Suppressor macrophage treated with lipopolysaccharide for 4 hours (primary cell): Measurements from ENCODE around the gene CEND1.
"Not testable (repeated sequence)": the region's sequence is repeated elsewhere in the genome, so short reads cannot be mapped to it uniquely, and the experiment has no call there.

ENCODE experiments used
- DNase-seq: peaks from one replicate; pipeline ENCODE4 v3.0.0-alpha.2; 2020

Gene CEND1

GRCh38 chr11:763073-763463, 26.8 kb downstream of the CEND1 start:
- no peak for DNase-seq

- peak; percentile 52 for DNase-seq
These were observed 27.3 kb downstream of the CEND1 start for GRCh38 chr11:762421-763072.

- DNase-seq, result no peak
These were observed 28.3 kb downstream of the CEND1 start for GRCh38 chr11:761526-762108.

- DNase-seq, result no peak
These were observed 29.7 kb downstream of the CEND1 start for GRCh38 chr11:760236-760635.

GRCh38 chr11:749731-750130, 40.2 kb downstream of the CEND1 start:
- peak; percentile 66 for DNase-seq

- peak; percentile 48 for DNase-seq
These were observed 41.9 kb downstream of the CEND1 start for GRCh38 chr11:748007-748359.

GRCh38 chr11:747158-748006, 42.5 kb downstream of the CEND1 start, which contains the start of gene TALDO1:
TSS of gene TALDO1 (plus strand) at chr11:747464. CDS start at chr11:747482, 18 bp downstream.
- peak; percentile 96 for DNase-seq

GRCh38 chr11:746289-747157, 43.4 kb downstream of the CEND1 start:
- peak; percentile 24 for DNase-seq

GRCh38 chr11:745428-745827, 44.5 kb downstream of the CEND1 start:
- no peak for DNase-seq

GRCh38 chr11:742571-743201, 47.2 kb downstream of the CEND1 start:
- no peak for DNase-seq

- no peak for DNase-seq
These were observed 47.7 kb downstream of the CEND1 start for GRCh38 chr11:742156-742546.

- not testable (repeated sequence) for DNase-seq
These were observed 52.0 kb downstream of the CEND1 start for GRCh38 chr11:737899-738298.

- no peak for DNase-seq
These were observed 52.5 kb downstream of the CEND1 start for GRCh38 chr11:737366-737765.
